Omental fat pad (tissue), 4 donors: ENCODE measurements around the gene SLC37A2. TPM values are rescaled to one million over a fixed set of nuclear protein-coding genes. Genes with fewer than 3 reads are reported as not detected.
"Not testable (repeated sequence)": the region's sequence is repeated elsewhere in the genome, so short reads cannot be mapped to it uniquely, and the experiment has no call there.

ENCODE experiments used
- ATAC-seq: fragments of 150-250 bp; one replicate; pipeline ENCODE4 v1.9.1; 2016; ENCODE audit warnings: mild to moderate bottlenecking, moderate library complexity; ENCODE audit not compliant: low FRiP score
- DNase-seq: peaks from one replicate; pipeline ENCODE4 v3.0.0-alpha.2; 2019; ENCODE audit warnings: low spot score
- CTCF ChIP-seq, 3 donors: fragments of 450-650 bp; IDR thresholded peaks; one replicate each; pipeline ENCODE4 v1.5.1; 2016 to 2017; ENCODE audit warnings: antibody characterized with exemption in 3 of 3, mild to moderate bottlenecking in 3 of 3, moderate library complexity in 2 of 3
- total RNA-seq, 4 donors: library from RNA; depleted of rRNA; stranded (reverse); fragments of >200 nt; gene quantifications; one replicate each; pipeline ENCODE4 v1.1.0, GENCODE V29; 2016

The SLC37A2 gene
- total RNA-seq, 4 donors from 2014 or later = 15.6 to 26.0 (median 21.5) TPM

DNA sequence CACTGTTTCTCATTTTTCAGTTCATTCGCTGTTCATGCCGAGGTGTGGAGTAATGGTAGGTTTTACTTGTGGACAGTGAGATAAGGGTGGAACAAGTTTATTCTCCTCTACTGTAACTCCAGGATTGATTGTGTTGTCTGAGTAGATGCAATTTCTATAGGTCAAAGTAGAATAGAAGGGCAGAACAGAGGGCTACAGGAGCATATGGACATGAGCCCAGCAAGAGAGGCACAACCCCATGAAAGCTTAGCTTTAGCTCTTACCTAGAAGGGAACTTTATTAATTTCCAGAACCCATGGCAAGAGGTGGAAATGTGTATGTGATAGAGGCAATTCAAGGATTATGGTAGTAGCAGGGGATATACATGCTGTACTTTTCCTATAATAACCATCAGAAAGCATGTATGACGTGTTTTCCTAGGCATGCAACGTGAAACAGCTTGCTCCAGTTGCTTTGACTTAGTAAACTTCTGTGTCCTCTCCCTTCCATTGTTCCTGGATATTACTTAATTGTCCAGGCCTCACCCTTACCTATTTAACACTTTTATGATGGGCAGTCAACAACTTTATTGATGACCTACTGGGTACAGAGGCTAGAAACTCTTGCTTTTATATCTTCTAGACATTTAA is 13.8 kb upstream of the SLC37A2 start:
- no peak for TF ChIP-seq CTCF (IDR thresholded peaks at IDR 0.05)
- no peak for DNase-seq
- no peak for ATAC-seq

GRCh38 chr11:125052047-125052446 is 11.1 kb upstream of the SLC37A2 start:
- DNase-seq (no peak), ATAC-seq (no peak)
- no peak for TF ChIP-seq CTCF (IDR thresholded peaks at IDR 0.05)

DNA sequence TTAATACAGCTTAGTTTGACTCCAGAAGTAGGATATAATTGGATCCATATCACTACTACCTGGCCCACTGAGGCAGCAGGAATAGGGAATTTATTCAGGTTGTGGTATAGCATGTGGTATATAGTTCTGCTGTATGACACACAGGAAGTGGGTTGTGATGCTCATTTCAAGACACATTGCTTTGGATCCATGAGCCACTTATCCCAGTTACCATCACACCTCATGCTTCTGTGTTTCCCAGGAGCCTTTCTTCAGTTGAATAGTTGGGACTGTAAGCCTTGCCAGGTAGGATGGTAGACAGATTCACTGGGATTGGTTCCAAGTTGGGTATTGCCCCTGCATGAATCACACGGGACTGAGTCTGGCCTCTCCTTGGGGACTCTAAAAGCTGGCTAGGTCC is 9.9 kb upstream of the SLC37A2 start:
- no peak for TF ChIP-seq CTCF (IDR thresholded peaks at IDR 0.05)
- DNase-seq (no peak), ATAC-seq (no peak)

DNA sequence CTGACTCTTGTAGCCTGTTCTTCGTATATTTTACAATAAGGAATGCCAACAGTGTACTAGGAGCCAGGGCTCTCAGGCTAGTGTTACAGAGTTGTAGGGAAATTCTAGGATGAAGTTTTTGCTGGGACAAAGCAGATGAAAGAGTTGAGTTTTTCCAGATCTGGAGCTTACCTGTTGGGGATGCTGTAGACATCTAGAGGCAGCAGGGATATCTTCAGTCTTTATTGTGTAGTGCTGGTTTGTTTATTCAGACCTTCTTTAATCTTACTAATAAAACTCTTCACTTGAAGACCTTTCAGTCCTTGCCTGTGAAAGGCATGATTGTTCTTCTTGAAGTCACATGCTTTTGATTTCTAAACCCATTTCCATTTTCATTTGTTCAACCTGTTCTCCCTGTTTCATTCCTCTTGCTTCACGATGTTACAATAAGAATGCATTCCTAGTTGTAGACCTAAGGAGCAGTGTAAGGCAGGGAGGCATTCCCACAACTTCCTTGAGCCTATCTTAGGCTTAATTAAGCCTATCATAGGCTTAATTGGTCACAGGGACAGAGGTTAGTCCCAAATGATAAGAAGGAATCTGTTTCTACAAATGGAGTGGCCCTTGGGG is 7.9 kb upstream of the SLC37A2 start:
- no peak for TF ChIP-seq CTCF (IDR thresholded peaks at IDR 0.05)
- no peak for ATAC-seq
- no peak for DNase-seq

DNA sequence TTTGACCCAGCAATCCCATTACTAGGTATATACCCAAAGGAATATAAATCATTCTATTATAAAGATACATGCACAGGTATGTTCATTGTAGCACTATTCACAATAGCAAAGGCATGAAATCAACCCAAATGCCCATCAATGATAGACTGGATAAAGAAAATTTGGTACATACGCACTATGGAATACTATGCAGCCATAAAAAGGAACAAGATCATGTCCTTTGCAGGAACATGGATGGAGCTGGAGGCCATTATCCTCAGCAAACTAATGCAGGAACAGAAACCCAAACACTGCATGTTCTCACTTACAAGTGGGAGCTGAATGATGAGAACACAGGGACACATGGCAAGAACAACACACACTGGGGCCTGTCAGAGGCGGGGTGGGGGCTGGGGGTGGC is 7.0 kb upstream of the SLC37A2 start:
- not testable (repeated sequence) for DNase-seq, ATAC-seq

DNA sequence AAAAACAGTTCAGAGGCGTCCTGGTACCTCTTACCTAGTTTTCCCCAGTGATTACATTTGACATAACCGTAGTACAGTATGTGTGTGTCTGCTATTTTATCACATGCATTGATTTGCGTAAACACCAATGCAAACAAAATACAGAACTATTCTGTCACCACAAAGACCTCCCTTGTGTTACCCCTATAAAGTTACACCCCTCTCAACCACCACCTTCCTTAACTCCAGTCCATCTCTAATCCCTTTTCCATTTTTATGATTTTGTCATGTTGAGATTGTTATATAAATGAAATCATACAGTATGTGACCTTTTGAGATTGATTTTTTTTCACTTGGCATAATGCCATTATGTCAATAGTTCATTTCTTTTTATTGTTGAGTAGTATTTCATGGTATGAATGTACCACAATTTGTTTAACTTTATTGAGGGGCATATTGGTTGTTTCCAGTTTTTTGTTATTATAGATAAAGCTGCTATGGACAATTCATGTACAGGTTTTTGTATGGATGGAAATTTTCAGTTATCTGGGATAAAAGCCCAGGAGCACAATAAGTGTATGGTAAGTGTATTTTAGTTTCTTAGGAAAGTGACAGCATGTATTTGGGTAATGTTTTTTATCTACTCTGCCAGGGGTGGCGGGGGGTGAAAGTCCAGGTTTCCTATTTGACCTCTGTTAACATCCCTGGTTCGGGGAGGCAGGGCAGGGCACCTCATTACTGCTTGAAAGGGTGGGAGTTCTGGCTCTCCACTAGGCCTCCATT is 6.0 kb upstream of the SLC37A2 start:
- DNase-seq (no peak), ATAC-seq (no peak)
- TF ChIP-seq CTCF (IDR thresholded peaks at IDR 0.05) = no peak

GRCh38 chr11:125057693-125058016 is 5.5 kb upstream of the SLC37A2 start:
- ATAC-seq = no peak
- DNase-seq = no peak
- TF ChIP-seq CTCF (IDR thresholded peaks at IDR 0.05) = no peak
